Ovary (tissue), 9 donors: ENCODE data around the gene SLC16A10. TPM values are rescaled to one million over a fixed set of nuclear protein-coding genes. Genes with fewer than 3 reads are reported as not detected.
A peak's percentile ranks its signal among the peaks of the same experiment; 100 is the strongest.

Experiments used
- DNase-seq, 5 donors: peaks; one replicate each; pipeline ENCODE4 v3.0.0-alpha.2; 2019 to 2020
- H3K27ac ChIP-seq, 2 donors: fragments of 200-600 bp; one replicate each; pipeline versions ENCODE4 v1.5.1 to v1.8.0; 2019 to 2022
- H3K27me3 ChIP-seq: fragments of 200-600 bp; one replicate; pipeline ENCODE4 v1.8.0; 2022
- H3K36me3 ChIP-seq: fragments of 200-600 bp; sonication (generic); one replicate; pipeline ENCODE4 v1.5.1; 2019
- H3K4me1 ChIP-seq: one replicate; pipeline ENCODE4 v1.8.1; 2013; ENCODE audit warnings: mild to moderate bottlenecking, moderate library complexity; ENCODE audit not compliant: insufficient read depth
- H3K4me3 ChIP-seq: fragments of 200-600 bp; sonication (generic); one replicate; pipeline ENCODE4 v1.5.1; 2017
- H3K9me3 ChIP-seq, 2 donors: fragments of 200-600 bp in 1 of 2; sonication (generic) in 1 of 2; one replicate each; pipeline versions ENCODE4 v1.5.1 to v1.8.1; 2013 to 2019; ENCODE audit warnings: mild to moderate bottlenecking in 1 of 2, moderate library complexity in 1 of 2
- CTCF ChIP-seq, 3 donors: fragments of 450-650 bp in 2 of 3; fragments of 200-600 bp in 1 of 3; IDR thresholded peaks; one replicate each; pipeline versions ENCODE4 v1.5.1 to v1.8.0; 2016 to 2022; ENCODE audit warnings: antibody characterized with exemption in 3 of 3, mild to moderate bottlenecking in 1 of 3
- EP300 ChIP-seq: sonication (generic); formaldehyde crosslinking; IDR thresholded peaks from one replicate; pipeline ENCODE4 v1.6.1; 2017; ENCODE audit warnings: antibody characterized with exemption
- POLR2A ChIP-seq: fragments of 450-650 bp; IDR thresholded peaks from one replicate; pipeline ENCODE4 v1.6.1; 2017; ENCODE audit warnings: antibody characterized with exemption, mild to moderate bottlenecking, moderate library complexity
- WGBS, 3 donors: extraction: QIAGEN DNeasy Blood & Tissue Kit in 1 of 3; methylation state at CpG; one replicate each; pipeline versions ENCODE4 v1.1.5 to v1.1.7; 2013 to 2017; 5-methylcytosine and 5-hydroxymethylcytosine counted together
- intact Hi-C, 4 donors: fragments of 100-400 bp; cut with DNase I; formaldehyde crosslinking; loops; one replicate each; pipeline versions ENCODE4 v1.11.0 to v1.15.1; 2022 to 2023
- polyA plus RNA-seq, 2 donors: library from polyadenylated mRNA; stranded (reverse); fragments of 200-250 nt in 1 of 2; fragments of 350-450 nt in 1 of 2; fragmentation: Illumina TruSeq in 1 of 2; extraction: RNeasy Lipid Tissue Mini Kit (QIAGEN cat#74804) in 1 of 2; gene quantifications; one replicate each; pipeline ENCODE4 v1.2.3, GENCODE V29; 2013 to 2014
- total RNA-seq, 7 donors: library from RNA; depleted of rRNA in 2 of 7; stranded (reverse); fragments of >200 nt in 2 of 7; fragmentation: NEBNext Ultra II Directional in 3 of 7; extraction: Animal tissue kit (Norgen Biotek cat#: 25700) in 3 of 7; gene quantifications; one replicate each; pipeline versions ENCODE4 v1.1.0 to v1.2.4, GENCODE V29; 2016 to 2023
- donor health status: DM: no; HTN: no; CAD: no; lungs with moderate emphysema.
- donor health status: DM: no; HTN: no; CAD: no.
- donor health status: Bipolar disorder and iron deficiency.
- donor health status: DM: yes; HTN: yes; CAD: no.
- donor health status: DM: no; HTN: no; CAD: no.
- donor health status: DM: yes; HTN: yes; CAD: no.

Gene SLC16A10
- total and polyA plus RNA-seq, 9 donors: 0.80 to 10.8 (median 4.0) TPM

GRCh38 chr6:111256646-111257045 lies 169.3 kb downstream of the SLC16A10 start:
- Histone ChIP-seq H3K27ac (no peak overlapping the region), H3K27me3 (no peaks in the 10 kb centered on the region), H3K36me3 (no peaks in the 10 kb centered on the region), H3K4me3 (no peak overlapping the region), H3K9me3 (no peaks in the 10 kb centered on the region), H3K4me1 (peaks cover 8% of the 10 kb centered on the region)
- intact Hi-C loops: loop anchor here in 1 of 4 donors (5.0 kb wide), 1 partner anchor 386 kb away; no protein-coding TSS in a partner anchor
- no peak for DNase-seq
- no peak for TF ChIP-seq POLR2A
- no peak for TF ChIP-seq EP300
- no peak for TF ChIP-seq CTCF (IDR thresholded peaks at IDR 0.05)

- TF ChIP-seq POLR2A (no peak), EP300 (no peak), CTCF (IDR thresholded peaks at IDR 0.05) (no peak)
- no peak overlapping the region for H3K27ac ChIP-seq
- H3K36me3 ChIP-seq: no peaks in the 10 kb centered on the region
- peak in 1 of 5 donors; percentile 26 for DNase-seq
- H3K27me3 ChIP-seq: no peaks in the 10 kb centered on the region
- peaks cover 8% of the 10 kb centered on the region for H3K4me1 ChIP-seq
- no peaks in the 10 kb centered on the region for H3K9me3 ChIP-seq
- no peak overlapping the region for H3K4me3 ChIP-seq
- intact Hi-C loops: loop anchor here in 1 of 4 donors (5.0 kb wide), 1 partner anchor 384 kb away; no protein-coding TSS in a partner anchor
- 86 to 92% (median 87%) methylated on average over 13 of the region's 13 CpGs for WGBS, 3 donors
Measured at GRCh38 chr6:111258010-111258409, 170.7 kb downstream of the SLC16A10 start.

- H3K9me3 ChIP-seq: no peaks in the 10 kb centered on the region
- no peak for TF ChIP-seq CTCF (IDR thresholded peaks at IDR 0.05)
- no peak for TF ChIP-seq POLR2A
- TF ChIP-seq EP300: no peak
- H3K36me3 ChIP-seq: no peaks in the 10 kb centered on the region
- peak overlapping the region; percentile 35 for H3K4me3 ChIP-seq
- intact Hi-C loops: loop anchor here in 1 of 4 donors (5.0 kb wide), 1 partner anchor 384 kb away; no protein-coding TSS in a partner anchor
- 2 to 5% (median 3%) methylated on average over 18 of the region's 18 CpGs for WGBS, 3 donors
- H3K4me1 ChIP-seq: peaks cover 8% of the 10 kb centered on the region
- no peak for DNase-seq
- H3K27me3 ChIP-seq: no peaks in the 10 kb centered on the region
- no peak overlapping the region for H3K27ac ChIP-seq
Measured at GRCh38 chr6:111258615-111259088, 171.3 kb downstream of the SLC16A10 start.

GRCh38 chr6:111259089-111259831 lies 172.0 kb downstream of the SLC16A10 start:
- peak overlapping the region; percentile 85 for H3K4me3 ChIP-seq
- WGBS, 3 donors: 1% methylated on average over 56 to 59 of the region's 59 CpGs
- intact Hi-C loops: loop anchor here in 1 of 4 donors (5.0 kb wide), 1 partner anchor 383 kb away; no protein-coding TSS in a partner anchor

More at GRCh38 chr6:111259089-111259831, 172.0 kb downstream of the SLC16A10 start:
- H3K27me3 ChIP-seq: no peaks in the 10 kb centered on the region
- peaks cover 8% of the 10 kb centered on the region for H3K4me1 ChIP-seq
- H3K27ac ChIP-seq: peak overlapping the region; percentile 51 to 83
- TF ChIP-seq EP300: no peak
- peak; percentile 91 to 97 (median 96) for TF ChIP-seq CTCF (IDR thresholded peaks at IDR 0.05)
- peak; percentile 73 for TF ChIP-seq POLR2A
- H3K36me3 ChIP-seq: no peaks in the 10 kb centered on the region
- peak; percentile 99 for DNase-seq
- no peaks in the 10 kb centered on the region for H3K9me3 ChIP-seq
